Thyroid gland (tissue), 4 donors: ENCODE measurements around the gene SCCPDH.

Experiments used
- POLR2A ChIP-seq, 2 donors: fragments of 450-650 bp; IDR thresholded peaks; one replicate each; pipeline ENCODE4 v1.6.1; 2017; ENCODE audit warnings: antibody characterized with exemption in 2 of 2, mild to moderate bottlenecking in 2 of 2, moderate library complexity in 1 of 2
- TF ChIP-seq, protein P1 (sequence below), 6 experiments: fragments of 200-600 bp in 3 of 6; fragments of 450-650 bp in 3 of 6; sonication (generic) in 3 of 6; IDR thresholded peaks; one replicate each; pipeline ENCODE4 v1.5.1; 2016 to 2019; ENCODE audit warnings: antibody characterized with exemption in 6 of 6, mild to moderate bottlenecking in 2 of 6, inconsistent platforms in 1 of 6, moderate library complexity in 1 of 6

DNA sequence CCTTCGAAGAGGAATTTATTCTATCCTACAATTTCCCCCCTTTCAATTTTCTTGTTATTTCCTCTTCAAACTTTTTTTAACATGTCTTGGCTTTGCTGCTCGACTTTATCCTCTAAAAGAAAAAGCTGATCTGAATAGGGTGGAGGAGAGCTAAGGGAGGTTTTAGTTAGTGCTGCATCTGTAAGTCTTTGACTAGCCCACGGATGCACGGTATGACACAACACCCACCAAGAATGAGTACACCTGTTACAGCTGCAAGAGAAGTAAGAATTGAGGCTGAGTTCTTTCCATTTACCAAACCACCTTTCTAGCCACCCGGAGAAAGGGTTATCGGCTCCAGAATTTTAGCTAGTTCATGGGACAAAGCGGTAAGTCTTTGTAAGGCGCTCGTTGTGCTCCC, 23.8 kb downstream of the SCCPDH start:
- TF ChIP-seq, protein P1, sequence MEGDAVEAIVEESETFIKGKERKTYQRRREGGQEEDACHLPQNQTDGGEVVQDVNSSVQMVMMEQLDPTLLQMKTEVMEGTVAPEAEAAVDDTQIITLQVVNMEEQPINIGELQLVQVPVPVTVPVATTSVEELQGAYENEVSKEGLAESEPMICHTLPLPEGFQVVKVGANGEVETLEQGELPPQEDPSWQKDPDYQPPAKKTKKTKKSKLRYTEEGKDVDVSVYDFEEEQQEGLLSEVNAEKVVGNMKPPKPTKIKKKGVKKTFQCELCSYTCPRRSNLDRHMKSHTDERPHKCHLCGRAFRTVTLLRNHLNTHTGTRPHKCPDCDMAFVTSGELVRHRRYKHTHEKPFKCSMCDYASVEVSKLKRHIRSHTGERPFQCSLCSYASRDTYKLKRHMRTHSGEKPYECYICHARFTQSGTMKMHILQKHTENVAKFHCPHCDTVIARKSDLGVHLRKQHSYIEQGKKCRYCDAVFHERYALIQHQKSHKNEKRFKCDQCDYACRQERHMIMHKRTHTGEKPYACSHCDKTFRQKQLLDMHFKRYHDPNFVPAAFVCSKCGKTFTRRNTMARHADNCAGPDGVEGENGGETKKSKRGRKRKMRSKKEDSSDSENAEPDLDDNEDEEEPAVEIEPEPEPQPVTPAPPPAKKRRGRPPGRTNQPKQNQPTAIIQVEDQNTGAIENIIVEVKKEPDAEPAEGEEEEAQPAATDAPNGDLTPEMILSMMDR (IDR thresholded peaks at IDR 0.05) = no peak
- TF ChIP-seq POLR2A (IDR thresholded peaks at IDR 0.05) = no peak
